HepG2 (cell line): ENCODE results near the gene RNF213. TPM values are rescaled to one million over a fixed set of nuclear protein-coding genes. Genes with fewer than 3 reads are reported as not detected.

Source experiments
- ATAC-seq: fragments of 200-7000 bp; cut with Tn5 transposase; 3 replicates; pipeline ENCODE4 v1.9.1; 2020; ENCODE audit warnings: mild to moderate bottlenecking, moderate library complexity
- BruUV-seq: library from RNA; stranded (reverse); fragments of 400-500 nt; replicated peaks from 2 replicates; lab custom pipeline; 2021; lab: Mats Ljungman, UMichigan
- CTCF ChIA-PET: fragments of 300-600 bp; formaldehyde crosslinking; extraction: SDS; loops from one replicate; lab custom pipeline; 2021; ENCODE audit warnings: low total read pairs, inconsistent platforms, low intra/inter-chr PET ratio; lab: Yijun Ruan, JAX
- POLR2A ChIA-PET: fragments of 350-600 bp; sonication (Branson Sonifier 250); formaldehyde crosslinking; loops from one replicate; lab custom pipeline; 2020; ENCODE audit warnings: antibody characterized with exemption, inconsistent platforms; lab: Yijun Ruan, JAX
- DNase-seq: peaks from one replicate; pipeline ENCODE4 v3.0.0-alpha.2; 2015; ENCODE audit warnings: low spot score
- FAIRE-seq: peaks from 3 replicates; lab custom pipeline; 2011; peaks lifted over from hg19 to GRCh38; lab: Jason Lieb, UNC
- H2AFZ ChIP-seq: one replicate; pipeline ENCODE4 v1.6.1; 2011; ENCODE audit warnings: low read length, inconsistent platforms
- H3K27ac ChIP-seq: fragments of 300-600 bp; 3 replicates; pipeline ENCODE4 v1.8.0; 2011; ENCODE audit warnings: mixed run types, mild to moderate bottlenecking, mixed read lengths, low read length, inconsistent platforms; ENCODE audit not compliant: insufficient read depth; ENCODE audit errors: extremely low read length
- H3K27me3 ChIP-seq, 2 experiments: fragments of 200-600 bp in 1 of 2; 2 replicates in 1 of 2; 3 replicates in 1 of 2; pipeline versions ENCODE4 v1.6.0 to v1.8.0; 2011; ENCODE audit warnings: low read length in 2 of 2, mild to moderate bottlenecking in 2 of 2, moderate library complexity in 2 of 2, inconsistent platforms in 1 of 2; ENCODE audit not compliant: insufficient read depth in 2 of 2, control insufficient read depth in 1 of 2
- H3K36me3 ChIP-seq, 2 experiments: fragments of 200-600 bp in 1 of 2; replicated peaks in 1 of 2; 2 replicates in 1 of 2; 3 replicates in 1 of 2; pipeline versions ENCODE4 v1.5.1 to v1.8.0; 2011; ENCODE audit warnings: low read length in 2 of 2, inconsistent platforms in 1 of 2; ENCODE audit not compliant: insufficient read depth in 2 of 2, control insufficient read depth in 1 of 2
- H3K4me1 ChIP-seq: 2 replicates; pipeline ENCODE4 v1.5.1; 2012; ENCODE audit warnings: low read length, inconsistent platforms; ENCODE audit not compliant: insufficient read depth
- H3K4me2 ChIP-seq: 2 replicates; pipeline ENCODE4 v1.6.0; 2011; ENCODE audit warnings: low read depth, low read length, inconsistent platforms
- H3K4me3 ChIP-seq, 3 experiments: fragments of 200-600 bp in 1 of 3; sonication (generic), shearing (Covaris generic) in 1 of 3; replicated peaks in 1 of 3; 2 replicates each; pipeline ENCODE4 v1.5.1; 2011 to 2016; ENCODE audit warnings: low read length in 3 of 3, inconsistent platforms in 2 of 3, low read depth in 2 of 3, mild to moderate bottlenecking in 2 of 3, control low read depth in 1 of 3, mixed read lengths in 1 of 3; ENCODE audit not compliant: insufficient read depth in 1 of 3
- H3K79me2 ChIP-seq: one replicate; pipeline ENCODE4 v1.6.1; 2011; ENCODE audit warnings: low read length, inconsistent platforms; ENCODE audit not compliant: insufficient read depth
- H3K9ac ChIP-seq: 2 replicates; pipeline ENCODE4 v1.6.0; 2011; ENCODE audit warnings: mild to moderate bottlenecking, low read depth, low read length, inconsistent platforms; ENCODE audit not compliant: insufficient read depth
- H3K9me3 ChIP-seq: 2 replicates; pipeline ENCODE4 v1.5.1; 2012; ENCODE audit warnings: mild to moderate bottlenecking, low read length
- H4K20me1 ChIP-seq: 2 replicates; pipeline ENCODE4 v1.6.0; 2011; ENCODE audit warnings: inconsistent platforms, mild to moderate bottlenecking, low read length, moderate library complexity; ENCODE audit not compliant: insufficient read depth
- ARNTL ChIP-seq: sonication (generic); formaldehyde crosslinking; IDR thresholded peaks from 2 replicates; pipeline ENCODE4 v1.4.0; 2020; ENCODE audit warnings: mild to moderate bottlenecking, missing genetic modification reagents
- CREB1 ChIP-seq, 2 experiments: fragments of 450-650 bp in 1 of 2; IDR thresholded peaks; 2 replicates each; pipeline ENCODE4 v1.6.1; 2016 to 2017; ENCODE audit warnings: control low read depth in 1 of 2, mild to moderate bottlenecking in 1 of 2, missing compliant biosample characterization in 1 of 2, missing genetic modification characterization in 1 of 2
- GLI4 ChIP-seq: sonication (generic); formaldehyde crosslinking; IDR thresholded peaks from 2 replicates; pipeline ENCODE4 v1.5.1; 2020; ENCODE audit warnings: missing genetic modification reagents, mild to moderate bottlenecking, moderate library complexity, borderline replicate concordance
- IKZF1 ChIP-seq: fragments of 450-650 bp; IDR thresholded peaks from 2 replicates; pipeline ENCODE4 v1.7.1; 2016
- NPAS2 ChIP-seq: sonication (generic); formaldehyde crosslinking; IDR thresholded peaks from 2 replicates; pipeline ENCODE4 v1.8.0; 2022; ENCODE audit warnings: mild to moderate bottlenecking, missing genetic modification reagents, borderline replicate concordance
- RBM22 ChIP-seq: fragments of 200-400 bp; formaldehyde crosslinking; optimal IDR thresholded peaks from 2 replicates; pipeline ENCODE3; 2017; ENCODE audit warnings: mild to moderate bottlenecking, low read length, moderate library complexity
- SIX1 ChIP-seq: sonication (generic); formaldehyde crosslinking; IDR thresholded peaks from 2 replicates; pipeline ENCODE4 v1.4.0; 2020; ENCODE audit warnings: missing genetic modification reagents, borderline replicate concordance
- WGBS: methylation state at CpG from one replicate; pipeline ENCODE4 v1.1.6; 2017; ENCODE audit warnings: low lambda C conversion rate; 5-methylcytosine and 5-hydroxymethylcytosine counted together
- in situ Hi-C: cut with HindIII; loops from 2 replicates; pipeline ENCODE4 v1.10.0; 2017; ENCODE audit warnings: low pct_unique_long_range_greater_than_20kb; ENCODE audit not compliant: extremely low pct_ligation_motif_present
- intact Hi-C: fragments of 100-400 bp; cut with micrococcal nuclease; formaldehyde crosslinking; loops from one replicate; pipeline ENCODE4 v1.10.0; 2022; ENCODE audit not compliant: unreplicated experiment
- polyA plus RNA-seq, 8 experiments: library from polyadenylated mRNA; depleted of rRNA in 3 of 8; stranded (reverse) in 7 of 8; unstranded in 1 of 8; fragments of >200 nt; fragmentation: Illumina TruSeq in 4 of 8; extraction: Trizol in 4 of 8; gene quantifications; 2 replicates each; pipeline versions ENCODE4 v1.2.1 to v1.2.3, GENCODE V29; 2011 to 2016; ENCODE audit warnings: low read depth in 4 of 8, missing spikeins in 1 of 8, mixed read lengths in 1 of 8; ENCODE audit not compliant: insufficient read depth in 1 of 8
- total RNA-seq, 5 experiments: library from RNA; depleted of rRNA; stranded (reverse); fragments of >200 nt; fragmentation: Illumina TruSeq; extraction: Trizol; gene quantifications; 2 replicates each; pipeline ENCODE4 v1.2.3, GENCODE V29; 2016; ENCODE audit warnings: low read depth in 1 of 5
- TF ChIP-seq, protein P1 (sequence below), 2 experiments: sonication (generic) in 1 of 2; formaldehyde crosslinking in 1 of 2; IDR thresholded peaks; 2 replicates each; pipeline versions ENCODE4 v1.5.1 to v1.6.1; 2011 to 2020; ENCODE audit warnings: borderline replicate concordance in 1 of 2, low read depth in 1 of 2, low read length in 1 of 2, mild to moderate bottlenecking in 1 of 2, missing genetic modification reagents in 1 of 2, moderate library complexity in 1 of 2
- TF ChIP-seq, protein P2 (sequence below): IDR thresholded peaks from 2 replicates; pipeline ENCODE4 v1.6.1; 2016; ENCODE audit warnings: mild to moderate bottlenecking

RNF213 gene
- total and polyA plus RNA-seq, 2 of the 13 experiments (the other 11 are each of a cell fraction or from before 2014, with no cell fraction given), result 38.6 to 38.7 TPM

DNA sequence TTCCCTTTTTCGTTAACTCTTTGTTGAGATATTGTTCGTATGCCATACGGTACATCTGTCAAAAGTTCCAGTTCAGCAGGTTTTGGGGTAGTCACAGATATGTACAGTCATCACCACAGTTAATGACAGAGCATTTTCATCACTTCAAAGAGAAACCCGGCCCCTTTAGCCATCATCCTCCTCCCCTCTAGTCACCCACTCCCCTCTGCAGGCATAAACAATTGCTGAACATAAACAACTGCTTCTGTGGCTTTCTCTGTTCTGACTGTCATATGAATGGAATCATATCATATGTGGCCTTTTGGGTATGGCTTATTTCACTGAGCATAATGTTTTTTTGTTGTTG is 59.3 kb downstream of the RNF213 start:
- no peaks in the 10 kb centered on the region for H3K79me2 ChIP-seq
- no peaks in the 10 kb centered on the region for H3K4me1 ChIP-seq
- ChIA-PET CTCF (no interaction called here), POLR2A (no interaction called here)
- no peaks in the 10 kb centered on the region for H4K20me1 ChIP-seq
- peaks cover 20 to 43% of the 10 kb centered on the region in 2 experiments for H3K36me3 ChIP-seq
- no peak overlapping the region for H3K4me2 ChIP-seq
- ATAC-seq, result no peak
- in situ Hi-C loops, result no loop called here
- WGBS, result 96% methylated on average over 4 of the region's 4 CpGs
- no peaks in the 10 kb centered on the region for H3K27me3 ChIP-seq
- no peak overlapping the region for H3K9ac ChIP-seq
- no peak overlapping the region for H2AFZ ChIP-seq
- no TSS peak for BruUV-seq
- H3K4me3 ChIP-seq, result no peak overlapping the region
- no peak for FAIRE-seq
- H3K9me3 ChIP-seq, result no peaks in the 10 kb centered on the region
- DNase-seq, result no peak
- intact Hi-C loops, result no loop called here
- no peak overlapping the region for H3K27ac ChIP-seq
- TF ChIP-seq SIX1, result no peak
- peak; percentile 36; the same call in 1 of the 2 replicates for TF ChIP-seq CREB1 (IDR thresholded peaks at IDR 0.05)
- no peak for TF ChIP-seq CREB1 (CRISPR knock-in tag; IDR thresholded peaks at IDR 0.05)

DNA sequence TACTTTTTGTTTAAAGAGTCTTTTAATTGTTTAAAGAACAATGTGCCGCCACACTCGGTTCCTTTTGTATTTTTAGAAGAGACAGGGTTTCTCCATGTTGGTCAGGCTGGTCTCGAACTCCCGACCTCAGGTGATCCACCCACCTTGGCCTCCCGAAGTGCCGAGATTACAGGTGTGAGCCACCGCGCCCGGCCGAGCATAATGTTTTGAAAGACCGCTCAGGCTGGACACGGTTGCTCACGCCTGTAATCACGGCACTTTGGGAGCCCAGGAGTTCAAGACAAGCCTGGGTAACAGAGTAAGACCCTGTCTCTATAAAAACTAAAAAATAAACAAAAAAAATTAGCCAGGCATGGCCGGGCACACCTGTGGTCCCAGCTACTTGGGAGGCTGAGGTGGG is 59.8 kb downstream of the RNF213 start:
- Histone ChIP-seq H2AFZ (no peak overlapping the region), H3K9me3 (no peaks in the 10 kb centered on the region), H3K79me2 (no peaks in the 10 kb centered on the region), H3K4me1 (no peaks in the 10 kb centered on the region), H3K9ac (no peak overlapping the region), H3K4me3 (no peak overlapping the region), H4K20me1 (no peaks in the 10 kb centered on the region), H3K4me2 (no peak overlapping the region), H3K36me3 (peaks cover 22 to 49% of the 10 kb centered on the region in 2 experiments), H3K27me3 (no peaks in the 10 kb centered on the region), H3K27ac (no peak overlapping the region)
- DNase-seq, result no peak
- WGBS, result 97% methylated on average over 15 of the region's 15 CpGs
- POLR2A ChIA-PET, result no interaction called here
- BruUV-seq, result no TSS peak
- in situ Hi-C loops (no loop called here), intact Hi-C loops (no loop called here)
- ATAC-seq, result no peak
- no peak for FAIRE-seq
- TF ChIP-seq IKZF1, result no peak
- TF ChIP-seq, protein P1, sequence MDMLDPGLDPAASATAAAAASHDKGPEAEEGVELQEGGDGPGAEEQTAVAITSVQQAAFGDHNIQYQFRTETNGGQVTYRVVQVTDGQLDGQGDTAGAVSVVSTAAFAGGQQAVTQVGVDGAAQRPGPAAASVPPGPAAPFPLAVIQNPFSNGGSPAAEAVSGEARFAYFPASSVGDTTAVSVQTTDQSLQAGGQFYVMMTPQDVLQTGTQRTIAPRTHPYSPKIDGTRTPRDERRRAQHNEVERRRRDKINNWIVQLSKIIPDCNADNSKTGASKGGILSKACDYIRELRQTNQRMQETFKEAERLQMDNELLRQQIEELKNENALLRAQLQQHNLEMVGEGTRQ (IDR thresholded peaks at IDR 0.05; ENCODE audit: low read depth, low read length), result no peak
- TF ChIP-seq, protein P1 (CRISPR knock-in tag; IDR thresholded peaks at IDR 0.05; ENCODE audit: borderline replicate concordance), result no peak
- no peak for TF ChIP-seq GLI4 (CRISPR knock-in tag)
- TF ChIP-seq ARNTL (CRISPR knock-in tag), result no peak
- no peak for TF ChIP-seq NPAS2
- TF ChIP-seq, protein P2, sequence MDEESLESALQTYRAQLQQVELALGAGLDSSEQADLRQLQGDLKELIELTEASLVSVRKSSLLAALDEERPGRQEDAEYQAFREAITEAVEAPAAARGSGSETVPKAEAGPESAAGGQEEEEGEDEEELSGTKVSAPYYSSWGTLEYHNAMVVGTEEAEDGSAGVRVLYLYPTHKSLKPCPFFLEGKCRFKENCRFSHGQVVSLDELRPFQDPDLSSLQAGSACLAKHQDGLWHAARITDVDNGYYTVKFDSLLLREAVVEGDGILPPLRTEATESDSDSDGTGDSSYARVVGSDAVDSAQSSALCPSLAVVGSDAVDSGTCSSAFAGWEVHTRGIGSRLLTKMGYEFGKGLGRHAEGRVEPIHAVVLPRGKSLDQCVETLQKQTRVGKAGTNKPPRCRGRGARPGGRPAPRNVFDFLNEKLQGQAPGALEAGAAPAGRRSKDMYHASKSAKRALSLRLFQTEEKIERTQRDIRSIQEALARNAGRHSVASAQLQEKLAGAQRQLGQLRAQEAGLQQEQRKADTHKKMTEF (CRISPR knock-in tag), result no peak
- no peak for TF ChIP-seq RBM22
- CTCF ChIA-PET, result no interaction called here
